Measurements from ENCODE around the gene SNX20. TPM values are rescaled to one million over a fixed set of nuclear protein-coding genes. Genes with fewer than 3 reads are reported as not detected.

Gene SNX20
- total and polyA plus RNA-seq, 8 donors: 0.09 to 2.8 (median 0.49) TPM

GRCh38 chr16:50668368-50669008 is 12.6 kb downstream of the SNX20 start:
- DNase-seq: peak in 1 of 6 donors; percentile 51
- intact Hi-C loops (cut with DNase I): loop anchor here in 1 of 3 donors (10.0 kb wide), 1 partner anchor 124 kb away; the partner anchor contains the start of gene NKD1
- TF ChIP-seq CTCF (IDR thresholded peaks at IDR 0.05): no peak

GRCh38 chr16:50667497-50668367 is 13.4 kb downstream of the SNX20 start:
- intact Hi-C loops (cut with DNase I): loop anchor here in 1 of 3 donors (10.0 kb wide), 1 partner anchor 123 kb away; the partner anchor contains the start of gene NKD1
- ATAC-seq: no peak
- peak in 1 of 6 donors; percentile 45 for DNase-seq
- peaks cover 0 to 7% (median 0%) of the 10 kb centered on the region in 3 donors for H3K4me1 ChIP-seq
- no peaks in the 10 kb centered on the region for H3K36me3 ChIP-seq
- TF ChIP-seq CTCF (IDR thresholded peaks at IDR 0.05): no peak
- FAIRE-seq: no peak
- H3K9me3 ChIP-seq: no peaks in the 10 kb centered on the region
- 89% methylated on average over 21 of the region's 21 CpGs for WGBS, 2 donors
- no peaks in the 10 kb centered on the region for H3K27me3 ChIP-seq
- no peak overlapping the region for H3K27ac ChIP-seq
- H3K4me3 ChIP-seq: no peak overlapping the region

More at GRCh38 chr16:50668368-50669008, 12.6 kb downstream of the SNX20 start:
- Histone ChIP-seq H3K27me3 (peaks cover 0 to 5% (median 0%) of the 10 kb centered on the region in 4 donors), H3K4me1 (peaks cover 0 to 7% (median 0%) of the 10 kb centered on the region in 3 donors), H3K9me3 (no peaks in the 10 kb centered on the region), H3K4me3 (no peak overlapping the region), H3K36me3 (no peaks in the 10 kb centered on the region), H3K27ac (no peak overlapping the region)
- ATAC-seq: peak in 3 of 4 donors; percentile 17 to 65 (median 56)
- no peak for FAIRE-seq
- 62% methylated on average over 5 of the region's 5 CpGs for WGBS, 2 donors

GRCh38 chr16:50666658-50667496 is 14.2 kb downstream of the SNX20 start:
- Histone ChIP-seq H3K36me3 (no peaks in the 10 kb centered on the region), H3K9me3 (no peaks in the 10 kb centered on the region), H3K27ac (no peak overlapping the region), H3K4me1 (peaks cover 0 to 7% (median 0%) of the 10 kb centered on the region in 3 donors), H3K4me3 (no peak overlapping the region), H3K27me3 (no peaks in the 10 kb centered on the region)
- DNase-seq: no peak
- intact Hi-C loops (cut with DNase I): loop anchor here in 1 of 3 donors (10.0 kb wide), 1 partner anchor 122 kb away; the partner anchor contains the start of gene NKD1
- peak in 1 of 4 donors; percentile 17 for ATAC-seq
- no peak for FAIRE-seq
- TF ChIP-seq CTCF (IDR thresholded peaks at IDR 0.05): no peak
- WGBS, 2 donors: 85 to 90% methylated on average over 9 of the region's 9 CpGs

- peak overlapping the region in 2 of 4 donors; percentile 34 to 44 for H3K27ac ChIP-seq
- peak; percentile 71 for FAIRE-seq
These were observed 15.8 kb downstream of the SNX20 start for GRCh38 chr16:50665128-50665878.

More at GRCh38 chr16:50665128-50665878, 15.8 kb downstream of the SNX20 start:
- peaks cover 0 to 7% (median 0%) of the 10 kb centered on the region in 3 donors for H3K4me1 ChIP-seq
- no peaks in the 10 kb centered on the region for H3K9me3 ChIP-seq
- no peaks in the 10 kb centered on the region for H3K36me3 ChIP-seq
- peak; percentile 87 to 95 (median 90) for TF ChIP-seq CTCF (IDR thresholded peaks at IDR 0.05)
- H3K4me3 ChIP-seq: peak overlapping the region in 3 of 4 donors; percentile 18 to 42 (median 23)
- peak; percentile 88 to 93 (median 92) for ATAC-seq
- peak; percentile 75 to 94 (median 87) for DNase-seq
- intact Hi-C loops (cut with DNase I): loop anchor here in 1 of 3 donors (10.0 kb wide), 1 partner anchor 121 kb away; the partner anchor contains the start of gene NKD1
- WGBS, 2 donors: 20 to 22% methylated on average over 40 of the region's 40 CpGs
- H3K27me3 ChIP-seq: no peaks in the 10 kb centered on the region
